ENCODE measurements around the gene WDR76.

DNA sequence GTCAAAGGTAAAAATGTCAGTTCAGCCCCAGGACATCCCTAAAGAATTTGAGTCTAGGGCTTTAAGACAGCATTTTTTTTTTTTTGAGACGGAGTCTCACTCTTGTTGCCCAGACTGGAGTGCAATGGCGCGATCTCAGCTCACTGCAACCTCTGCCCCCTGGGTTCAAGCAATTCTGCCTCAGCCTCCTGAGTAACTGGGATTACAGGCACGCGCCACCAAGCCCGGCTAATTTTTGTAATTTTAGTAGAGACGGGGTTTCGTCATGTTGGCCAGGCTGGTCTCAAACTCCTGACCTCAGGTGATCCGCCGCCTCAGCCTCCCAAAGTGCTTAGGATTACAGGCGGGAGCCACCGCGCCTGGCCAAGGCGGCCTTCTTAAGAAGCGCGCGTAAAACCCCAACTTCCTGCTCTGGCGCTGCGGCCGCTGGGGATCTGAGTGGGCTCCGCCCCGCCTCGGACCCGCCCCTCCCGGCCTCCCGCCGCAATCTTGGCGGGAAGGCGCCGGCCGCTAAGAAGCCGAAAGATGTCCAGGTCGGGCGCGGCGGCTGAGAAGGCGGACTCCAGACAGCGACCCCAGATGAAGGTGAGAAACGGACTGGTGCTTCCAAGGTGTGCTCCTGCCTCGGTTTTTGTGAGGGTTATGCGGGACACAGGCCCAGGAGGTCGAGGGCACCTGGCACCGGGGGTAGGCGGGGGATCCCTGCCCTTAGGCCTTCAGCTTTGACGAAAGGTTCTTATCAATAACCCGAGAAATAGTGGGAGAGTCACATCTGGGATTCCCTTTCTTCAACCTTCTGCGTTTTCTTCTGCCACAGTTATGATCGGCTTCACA lies at the start of gene WDR76:
- TF ChIP-seq, protein P1, sequence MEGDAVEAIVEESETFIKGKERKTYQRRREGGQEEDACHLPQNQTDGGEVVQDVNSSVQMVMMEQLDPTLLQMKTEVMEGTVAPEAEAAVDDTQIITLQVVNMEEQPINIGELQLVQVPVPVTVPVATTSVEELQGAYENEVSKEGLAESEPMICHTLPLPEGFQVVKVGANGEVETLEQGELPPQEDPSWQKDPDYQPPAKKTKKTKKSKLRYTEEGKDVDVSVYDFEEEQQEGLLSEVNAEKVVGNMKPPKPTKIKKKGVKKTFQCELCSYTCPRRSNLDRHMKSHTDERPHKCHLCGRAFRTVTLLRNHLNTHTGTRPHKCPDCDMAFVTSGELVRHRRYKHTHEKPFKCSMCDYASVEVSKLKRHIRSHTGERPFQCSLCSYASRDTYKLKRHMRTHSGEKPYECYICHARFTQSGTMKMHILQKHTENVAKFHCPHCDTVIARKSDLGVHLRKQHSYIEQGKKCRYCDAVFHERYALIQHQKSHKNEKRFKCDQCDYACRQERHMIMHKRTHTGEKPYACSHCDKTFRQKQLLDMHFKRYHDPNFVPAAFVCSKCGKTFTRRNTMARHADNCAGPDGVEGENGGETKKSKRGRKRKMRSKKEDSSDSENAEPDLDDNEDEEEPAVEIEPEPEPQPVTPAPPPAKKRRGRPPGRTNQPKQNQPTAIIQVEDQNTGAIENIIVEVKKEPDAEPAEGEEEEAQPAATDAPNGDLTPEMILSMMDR (IDR thresholded peaks at IDR 0.05; ENCODE audit: low read length): no peak
- no peak for TF ChIP-seq EZH2 (IDR thresholded peaks at IDR 0.05; ENCODE audit: borderline replicate concordance, low read length)
